Trophoblast cell (in vitro differentiated cells and primary cell): Measurements from ENCODE around the gene TALDO1.

Source experiments
- DNase-seq, 2 donors: peaks; one replicate each; pipeline ENCODE4 v3.0.0-alpha.2; 2016
- H2AFZ ChIP-seq: 2 replicates; pipeline ENCODE4 v1.6.1; 2013; ENCODE audit warnings: low read length, moderate library complexity, mild to moderate bottlenecking; ENCODE audit not compliant: insufficient read depth, poor library complexity
- H2AK5ac ChIP-seq: 2 replicates; pipeline ENCODE4 v1.6.1; 2013; ENCODE audit warnings: mild to moderate bottlenecking, low read length
- H2BK120ac ChIP-seq: 2 replicates; pipeline ENCODE4 v1.6.1; 2013; ENCODE audit warnings: low read length, mild to moderate bottlenecking, moderate library complexity; ENCODE audit not compliant: insufficient read depth, poor library complexity
- H2BK12ac ChIP-seq: 2 replicates; pipeline ENCODE4 v1.6.1; 2013; ENCODE audit warnings: mild to moderate bottlenecking, low read length, moderate library complexity
- H2BK5ac ChIP-seq: 2 replicates; pipeline ENCODE4 v1.6.1; 2013; ENCODE audit warnings: low read length, low read depth, moderate library complexity, mild to moderate bottlenecking; ENCODE audit not compliant: poor library complexity
- H3K14ac ChIP-seq: 2 replicates; pipeline ENCODE4 v1.6.1; 2013; ENCODE audit warnings: mild to moderate bottlenecking, low read length
- H3K18ac ChIP-seq: 2 replicates; pipeline ENCODE4 v1.6.1; 2013; ENCODE audit warnings: mild to moderate bottlenecking, low read length
- H3K23ac ChIP-seq: 2 replicates; pipeline ENCODE4 v1.6.1; 2013; ENCODE audit warnings: low read length
- H3K27ac ChIP-seq: 2 replicates; pipeline ENCODE4 v1.5.1; 2013; ENCODE audit warnings: low read depth, mild to moderate bottlenecking, inconsistent platforms, low read length, moderate library complexity
- H3K27me3 ChIP-seq: 2 replicates; pipeline ENCODE4 v1.6.1; 2013; ENCODE audit warnings: inconsistent platforms, mild to moderate bottlenecking, low read length, moderate library complexity; ENCODE audit not compliant: insufficient read depth
- H3K36me3 ChIP-seq, 2 experiments: 1 replicate in 1 of 2; 2 replicates in 1 of 2; pipeline ENCODE4 v1.6.1; 2013; ENCODE audit warnings: low read length in 2 of 2, mild to moderate bottlenecking in 2 of 2, moderate library complexity in 1 of 2; ENCODE audit not compliant: insufficient read depth in 2 of 2, control insufficient read depth in 1 of 2
- H3K4ac ChIP-seq: 2 replicates; pipeline ENCODE4 v1.6.1; 2013; ENCODE audit warnings: low read depth, mild to moderate bottlenecking, low read length, moderate library complexity
- H3K4me1 ChIP-seq, 2 experiments: 1 replicate in 1 of 2; 2 replicates in 1 of 2; pipeline ENCODE4 v1.6.1; 2013; ENCODE audit warnings: low read length in 2 of 2, mild to moderate bottlenecking in 2 of 2, moderate library complexity in 1 of 2; ENCODE audit not compliant: insufficient read depth in 2 of 2, control insufficient read depth in 1 of 2
- H3K4me2 ChIP-seq: 2 replicates; pipeline ENCODE4 v1.6.1; 2013; ENCODE audit warnings: inconsistent platforms, mild to moderate bottlenecking, low read length, moderate library complexity
- H3K4me3 ChIP-seq: 2 replicates; pipeline ENCODE4 v1.5.1; 2013; ENCODE audit warnings: mild to moderate bottlenecking, low read depth, low read length, inconsistent platforms
- H3K79me1 ChIP-seq: one replicate; pipeline ENCODE4 v1.6.1; 2013; ENCODE audit warnings: low read length
- H3K79me2 ChIP-seq: 2 replicates; pipeline ENCODE4 v1.6.1; 2013; ENCODE audit warnings: low read length, mild to moderate bottlenecking; ENCODE audit not compliant: control insufficient read depth, insufficient read depth, poor library complexity
- H3K9ac ChIP-seq: 2 replicates; pipeline ENCODE4 v1.6.1; 2013; ENCODE audit warnings: mild to moderate bottlenecking, low read length
- H3K9me3 ChIP-seq: 2 replicates; pipeline ENCODE4 v1.6.1; 2013; ENCODE audit warnings: low read depth, mild to moderate bottlenecking, control low read depth, inconsistent platforms, low read length; ENCODE audit not compliant: insufficient read depth
- H4K12ac ChIP-seq: 2 replicates; pipeline ENCODE4 v1.6.1; 2013; ENCODE audit warnings: low read depth, mild to moderate bottlenecking, low read length, moderate library complexity
- H4K8ac ChIP-seq: 2 replicates; pipeline ENCODE4 v1.6.1; 2013; ENCODE audit warnings: low read depth, mild to moderate bottlenecking, low read length, moderate library complexity
- H4K91ac ChIP-seq: one replicate; pipeline ENCODE4 v1.6.1; 2013; ENCODE audit warnings: low read depth, mild to moderate bottlenecking, low read length, moderate library complexity
- WGBS: extraction: QIAGEN DNeasy Blood & Tissue Kit; methylation state at CpG from one replicate; pipeline ENCODE4 v1.1.7; 2013; ENCODE audit warnings: missing lambda C conversion rate; ENCODE audit not compliant: insufficient read length, insufficient coverage; ENCODE audit errors: extremely low coverage; 5-methylcytosine and 5-hydroxymethylcytosine counted together

TALDO1 gene

DNA sequence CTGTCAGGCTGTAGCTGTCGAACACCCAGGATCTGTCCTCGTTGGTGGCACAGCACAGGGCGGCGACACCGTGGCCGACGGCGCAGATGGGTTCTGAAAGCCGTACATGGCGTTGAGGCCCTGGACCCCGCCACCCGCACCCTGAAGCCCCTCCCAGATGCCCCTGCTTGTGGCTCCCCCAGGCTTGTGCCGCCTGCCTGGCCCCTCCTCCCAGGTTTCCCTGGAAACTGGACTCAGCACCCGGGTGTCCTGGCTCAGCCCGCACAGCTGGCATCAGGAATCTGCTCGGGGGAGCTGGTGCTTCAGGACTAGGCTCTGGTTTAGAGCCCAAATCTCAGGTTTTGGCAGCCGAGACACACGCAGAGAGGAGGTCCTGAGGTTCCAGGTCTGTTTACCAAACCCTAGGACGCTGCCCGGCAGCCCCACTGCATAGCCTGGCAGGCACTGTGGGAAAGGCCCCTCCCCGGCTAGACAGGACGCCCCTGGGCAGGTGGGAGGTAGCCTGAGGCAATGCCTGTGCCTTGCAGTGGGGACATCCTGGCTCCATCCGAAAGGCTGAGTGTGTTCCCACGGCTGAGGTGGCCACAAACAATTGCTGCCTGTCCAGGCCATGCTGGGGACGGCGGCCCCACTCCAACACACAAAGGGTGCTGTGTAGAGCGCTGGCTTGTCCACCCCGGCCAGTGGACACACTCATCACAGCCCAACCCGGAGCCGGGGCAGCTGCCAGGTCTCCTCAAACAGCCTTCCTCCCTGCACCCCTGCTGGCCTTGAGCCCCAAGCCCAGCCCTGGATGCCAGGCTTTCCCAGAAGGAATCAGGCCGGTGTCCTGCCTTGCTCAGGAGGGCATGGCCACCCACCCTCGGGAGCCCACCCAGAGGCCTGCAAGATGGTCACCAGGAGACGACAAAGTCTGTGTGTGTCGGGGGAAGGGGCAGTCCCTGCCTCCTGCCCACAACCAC is 25.4 kb downstream of the TALDO1 start:
- H3K23ac ChIP-seq = no peak overlapping the region
- H4K8ac ChIP-seq = no peak overlapping the region
- H3K79me1 ChIP-seq = peaks cover 10% of the 10 kb centered on the region
- H3K14ac ChIP-seq = no peak overlapping the region
- peaks cover 43 to 45% of the 10 kb centered on the region in 2 experiments for H3K36me3 ChIP-seq
- H3K79me2 ChIP-seq = peaks cover 14% of the 10 kb centered on the region
- no peak for DNase-seq
- H4K12ac ChIP-seq = no peak overlapping the region
- H3K27ac ChIP-seq = no peak overlapping the region
- no peak overlapping the region for H3K4ac ChIP-seq
- no peak overlapping the region for H3K18ac ChIP-seq
- H3K9ac ChIP-seq = no peak overlapping the region
- no peak overlapping the region for H2AFZ ChIP-seq
- H2BK120ac ChIP-seq = no peak overlapping the region
- WGBS = no CpG with 5 or more reads among the region's 34 CpGs
- H3K4me2 ChIP-seq = no peak overlapping the region
- no peak overlapping the region for H4K91ac ChIP-seq
- H3K4me3 ChIP-seq = no peak overlapping the region
- H3K27me3 ChIP-seq = no peaks in the 10 kb centered on the region
- peaks cover 2% of the 10 kb centered on the region for H3K9me3 ChIP-seq
- no peak overlapping the region for H2BK12ac ChIP-seq
- no peak overlapping the region for H2BK5ac ChIP-seq
- H3K4me1 ChIP-seq = peaks cover 9 to 27% of the 10 kb centered on the region in 2 experiments
- H2AK5ac ChIP-seq = no peak overlapping the region

GRCh38 chr11:773425-773824 is 26.2 kb downstream of the TALDO1 start:
- Histone ChIP-seq H4K12ac (no peak overlapping the region), H3K4me2 (no peak overlapping the region), H3K27me3 (no peaks in the 10 kb centered on the region), H2BK12ac (no peak overlapping the region), H3K36me3 (peaks cover 43 to 45% of the 10 kb centered on the region in 2 experiments), H2BK120ac (no peak overlapping the region), H4K8ac (no peak overlapping the region), H3K14ac (no peak overlapping the region), H3K9ac (no peak overlapping the region), H4K91ac (no peak overlapping the region), H3K9me3 (peaks cover 2% of the 10 kb centered on the region), H3K79me1 (peaks cover 11% of the 10 kb centered on the region), H3K27ac (no peak overlapping the region), H3K4me3 (no peak overlapping the region), H3K79me2 (peaks cover 20% of the 10 kb centered on the region), H3K4ac (no peak overlapping the region), H2BK5ac (no peak overlapping the region), H3K18ac (no peak overlapping the region), H3K4me1 (peaks cover 14 to 32% of the 10 kb centered on the region in 2 experiments), H2AK5ac (no peak overlapping the region), H3K23ac (no peak overlapping the region), H2AFZ (no peak overlapping the region)
- no peak for DNase-seq
- WGBS = no CpG with 5 or more reads among the region's 5 CpGs

DNA sequence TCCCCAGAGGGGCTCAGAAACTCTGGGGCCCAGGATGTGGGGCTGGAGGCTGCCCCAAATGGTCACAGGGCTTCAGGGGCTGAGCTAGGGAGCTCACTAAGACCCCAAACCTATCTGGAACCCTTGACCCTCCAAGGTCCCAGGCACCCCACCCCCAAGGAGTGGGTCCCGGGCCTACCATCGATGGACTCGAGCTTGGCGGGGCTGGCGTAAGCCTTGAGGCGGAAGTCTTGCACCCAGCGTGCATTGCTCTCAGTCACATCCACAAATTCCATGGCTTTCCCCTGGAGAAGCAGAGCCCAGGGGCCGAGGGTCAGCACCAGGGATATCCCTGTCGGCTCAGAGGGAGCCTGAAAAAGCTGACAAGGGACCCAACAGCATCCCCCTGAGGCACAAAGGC is 26.6 kb downstream of the TALDO1 start:
- Histone ChIP-seq H2BK5ac (no peak overlapping the region), H4K91ac (no peak overlapping the region), H3K4me1 (peaks cover 15 to 32% of the 10 kb centered on the region in 2 experiments), H3K4ac (no peak overlapping the region), H3K23ac (no peak overlapping the region), H3K14ac (no peak overlapping the region), H4K12ac (no peak overlapping the region), H4K8ac (no peak overlapping the region), H3K79me2 (peaks cover 20% of the 10 kb centered on the region), H2AFZ (no peak overlapping the region), H3K4me3 (no peak overlapping the region), H3K18ac (no peak overlapping the region), H3K4me2 (no peak overlapping the region), H2BK12ac (no peak overlapping the region), H3K9ac (no peak overlapping the region), H3K79me1 (peaks cover 11% of the 10 kb centered on the region), H3K9me3 (peaks cover 2% of the 10 kb centered on the region), H2BK120ac (no peak overlapping the region), H2AK5ac (no peak overlapping the region), H3K27me3 (no peaks in the 10 kb centered on the region), H3K27ac (no peak overlapping the region), H3K36me3 (peaks cover 44 to 46% of the 10 kb centered on the region in 2 experiments)
- DNase-seq = no peak
- no CpG with 5 or more reads among the region's 9 CpGs for WGBS

GRCh38 chr11:774873-775592 is 27.8 kb downstream of the TALDO1 start:
- Histone ChIP-seq H4K91ac (no peak overlapping the region), H3K79me2 (peaks cover 20% of the 10 kb centered on the region), H2AFZ (no peak overlapping the region), H3K18ac (no peak overlapping the region), H3K79me1 (peaks cover 11% of the 10 kb centered on the region), H3K23ac (no peak overlapping the region), H2BK12ac (no peak overlapping the region), H3K9me3 (peaks cover 2% of the 10 kb centered on the region), H2AK5ac (no peak overlapping the region), H3K36me3 (peaks cover 46% of the 10 kb centered on the region in 2 experiments), H3K4me2 (no peak overlapping the region), H3K4me3 (no peak overlapping the region), H3K9ac (no peak overlapping the region), H4K8ac (no peak overlapping the region), H2BK120ac (no peak overlapping the region), H3K4me1 (peaks cover 17 to 32% of the 10 kb centered on the region in 2 experiments), H3K14ac (no peak overlapping the region), H2BK5ac (no peak overlapping the region), H3K27ac (no peak overlapping the region), H4K12ac (no peak overlapping the region), H3K27me3 (no peaks in the 10 kb centered on the region), H3K4ac (peak overlapping the region; percentile 70)
- WGBS = no CpG with 5 or more reads among the region's 20 CpGs
- DNase-seq = no peak
